Urinary bladder (tissue), 4 donors: Measurements from ENCODE around the gene GRIP1. TPM values are rescaled to one million over a fixed set of nuclear protein-coding genes. Genes with fewer than 3 reads are reported as not detected.

Experiments
- DNase-seq: peaks from one replicate; pipeline ENCODE4 v3.0.0-alpha.2; 2015; ENCODE audit errors: extremely low spot score
- H3K27ac ChIP-seq: one replicate; pipeline ENCODE4 v1.5.1; 2013; ENCODE audit warnings: low read depth, mild to moderate bottlenecking, moderate library complexity
- H3K36me3 ChIP-seq: one replicate; pipeline ENCODE4 v1.6.1; 2013; ENCODE audit warnings: mild to moderate bottlenecking, moderate library complexity; ENCODE audit not compliant: insufficient read depth
- H3K4me1 ChIP-seq: one replicate; pipeline ENCODE4 v1.6.1; 2013; ENCODE audit warnings: mild to moderate bottlenecking, moderate library complexity; ENCODE audit not compliant: insufficient read depth
- H3K4me3 ChIP-seq: one replicate; pipeline ENCODE4 v1.5.1; 2013; ENCODE audit warnings: low read depth, low read length
- WGBS: extraction: QIAGEN DNeasy Blood & Tissue Kit; methylation state at CpG from one replicate; pipeline ENCODE4 v1.1.7; 2013; 5-methylcytosine and 5-hydroxymethylcytosine counted together
- polyA plus RNA-seq: library from polyadenylated mRNA; stranded (reverse); fragments of 200-250 nt; gene quantifications from one replicate; pipeline ENCODE4 v1.2.3, GENCODE V29; 2013
- total RNA-seq: library from RNA; depleted of rRNA; stranded (reverse); fragments of >200 nt; gene quantifications from one replicate; pipeline ENCODE4 v1.2.3, GENCODE V29; 2014
- donor health status: healthy with polysubstance abuse.
- donor health status: healthy.

The GRIP1 gene
- total and polyA plus RNA-seq, 2 donors, result 2.1 to 9.8 TPM

DNA sequence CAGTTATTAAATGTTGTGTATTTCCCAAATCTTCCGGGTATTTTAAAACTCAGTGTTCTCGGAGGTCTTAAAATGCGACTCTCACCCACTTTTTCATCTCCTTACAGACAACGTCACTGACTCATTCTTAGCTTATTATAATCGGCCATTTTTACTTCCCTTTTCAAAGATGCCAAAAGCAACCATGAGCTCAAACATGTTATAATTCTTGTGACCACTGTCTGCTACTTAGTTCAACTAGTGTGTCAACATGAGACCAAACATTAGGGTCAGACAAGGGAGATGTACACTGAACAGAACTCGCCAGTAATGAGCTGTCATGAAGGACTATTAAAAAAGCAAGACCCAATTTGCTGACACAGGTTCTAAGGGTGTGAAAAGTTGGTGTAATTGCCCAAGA lies 4.2 kb upstream of the GRIP1 start:
- Histone ChIP-seq H3K36me3 (no peaks in the 10 kb centered on the region), H3K4me1 (no peaks in the 10 kb centered on the region), H3K4me3 (no peak overlapping the region), H3K27ac (no peak overlapping the region)
- DNase-seq, result no peak
- 81% methylated on average over 6 of the region's 6 CpGs for WGBS

DNA sequence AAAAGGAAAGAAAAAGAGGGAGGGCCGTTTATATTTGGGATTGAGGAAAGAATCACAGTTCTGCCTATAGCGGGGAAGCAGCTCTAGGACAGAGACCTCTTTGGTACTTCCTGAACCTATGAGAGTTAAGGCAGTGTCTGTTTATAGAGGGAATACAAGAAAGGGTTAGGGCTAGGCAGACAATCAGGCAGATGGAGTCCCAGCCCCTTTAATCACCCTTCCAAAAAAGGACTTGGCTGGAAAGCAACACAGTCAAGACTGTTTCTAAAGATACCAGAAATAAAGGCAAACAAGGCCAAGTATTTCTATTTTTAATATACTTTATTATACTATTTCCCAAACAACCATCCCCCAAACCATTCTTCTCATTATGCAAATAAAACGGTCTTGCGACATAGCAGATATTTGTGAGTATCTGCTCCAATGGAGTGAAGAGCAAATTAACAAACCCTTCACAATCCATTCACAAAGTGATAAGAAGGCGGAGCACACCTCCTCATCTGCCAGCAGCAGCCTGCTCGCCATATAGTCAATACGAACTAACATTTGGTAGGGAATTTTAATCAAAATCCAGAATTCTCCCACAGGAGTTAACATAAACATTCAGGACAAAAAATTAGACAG lies 697 bp upstream of the GRIP1 start:
- Histone ChIP-seq H3K27ac (no peak overlapping the region), H3K4me1 (no peaks in the 10 kb centered on the region), H3K36me3 (no peaks in the 10 kb centered on the region), H3K4me3 (no peak overlapping the region)
- 42% methylated on average over 7 of the region's 7 CpGs for WGBS
- DNase-seq, result no peak

DNA sequence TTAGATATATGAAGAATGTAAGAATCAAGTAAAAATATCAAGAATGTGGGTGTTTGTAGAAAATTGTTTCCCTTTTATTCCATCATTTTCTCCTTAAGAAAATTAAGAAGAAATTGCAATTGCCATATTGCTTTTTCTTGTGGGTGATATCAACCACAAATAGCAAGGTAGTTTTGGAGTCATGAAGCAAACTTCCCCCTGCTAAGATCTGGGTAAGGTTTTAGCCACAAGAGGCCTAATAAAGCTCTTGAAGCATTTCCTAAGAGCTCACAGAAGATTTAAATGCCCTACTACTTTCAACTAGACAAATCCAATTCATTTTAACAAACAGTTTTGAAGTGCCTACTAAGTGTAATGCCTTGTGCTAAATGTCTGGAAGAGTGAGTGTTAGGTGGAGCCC lies 2.6 kb downstream of the GRIP1 start:
- H3K4me3 ChIP-seq, result no peak overlapping the region
- no peaks in the 10 kb centered on the region for H3K36me3 ChIP-seq
- no peaks in the 10 kb centered on the region for H3K4me1 ChIP-seq
- H3K27ac ChIP-seq, result no peak overlapping the region
- DNase-seq, result no peak

DNA sequence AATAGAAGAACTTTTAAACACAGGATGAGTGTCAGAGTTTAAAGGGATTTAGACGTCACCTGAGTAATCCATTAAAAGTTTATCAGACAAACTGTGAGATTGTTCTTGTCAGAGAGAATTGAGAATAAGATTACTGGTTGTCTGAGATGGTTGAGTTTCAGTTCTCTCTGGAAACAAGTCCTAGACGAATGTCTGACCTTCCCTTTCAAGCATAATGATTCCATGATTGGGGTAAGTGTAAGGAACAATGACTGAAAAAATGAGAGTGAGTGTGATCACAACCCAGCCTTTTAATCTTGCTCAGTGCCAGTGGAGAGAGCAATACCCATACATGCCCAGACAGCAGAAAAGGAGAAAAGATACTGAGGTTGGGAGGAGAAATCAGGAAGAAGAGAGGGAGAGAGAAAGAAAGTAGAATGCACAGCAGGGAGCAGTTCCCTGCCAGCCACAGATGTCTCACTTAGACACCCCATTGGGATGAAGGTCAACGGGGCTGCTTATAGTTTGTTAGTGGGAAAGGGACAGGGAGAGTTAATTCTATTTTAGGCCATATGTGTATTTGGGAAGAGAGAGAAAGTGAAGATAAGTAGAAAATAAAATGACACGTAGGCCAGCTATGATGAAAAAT lies 4.3 kb downstream of the GRIP1 start:
- H3K36me3 ChIP-seq, result no peaks in the 10 kb centered on the region
- no peak overlapping the region for H3K27ac ChIP-seq
- H3K4me3 ChIP-seq, result no peak overlapping the region
- H3K4me1 ChIP-seq, result no peaks in the 10 kb centered on the region
- 51% methylated on average over 4 of the region's 4 CpGs for WGBS
- no peak for DNase-seq

DNA sequence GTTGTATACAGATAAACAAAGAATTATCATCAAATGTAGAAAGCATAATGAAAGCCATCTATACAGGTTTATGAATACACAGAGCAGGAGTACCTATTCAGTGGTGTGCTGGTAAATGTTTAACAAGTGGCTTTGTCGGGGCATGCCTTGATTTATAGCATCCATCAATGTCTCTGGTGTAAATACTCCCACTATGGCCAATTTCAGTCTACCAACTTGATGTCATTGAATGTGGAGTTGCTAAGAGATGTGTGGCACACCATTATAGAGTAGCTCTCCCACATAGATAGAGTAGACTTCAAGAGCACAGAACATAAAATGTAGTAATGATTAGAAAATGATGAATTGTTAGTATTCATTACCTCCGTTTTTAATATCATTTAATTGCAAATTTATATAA lies 9.3 kb downstream of the GRIP1 start:
- H3K27ac ChIP-seq, result no peak overlapping the region
- no peaks in the 10 kb centered on the region for H3K36me3 ChIP-seq
- 87% methylated on average over 2 of the region's 2 CpGs for WGBS
- no peaks in the 10 kb centered on the region for H3K4me1 ChIP-seq
- DNase-seq, result no peak
- no peak overlapping the region for H3K4me3 ChIP-seq

DNA sequence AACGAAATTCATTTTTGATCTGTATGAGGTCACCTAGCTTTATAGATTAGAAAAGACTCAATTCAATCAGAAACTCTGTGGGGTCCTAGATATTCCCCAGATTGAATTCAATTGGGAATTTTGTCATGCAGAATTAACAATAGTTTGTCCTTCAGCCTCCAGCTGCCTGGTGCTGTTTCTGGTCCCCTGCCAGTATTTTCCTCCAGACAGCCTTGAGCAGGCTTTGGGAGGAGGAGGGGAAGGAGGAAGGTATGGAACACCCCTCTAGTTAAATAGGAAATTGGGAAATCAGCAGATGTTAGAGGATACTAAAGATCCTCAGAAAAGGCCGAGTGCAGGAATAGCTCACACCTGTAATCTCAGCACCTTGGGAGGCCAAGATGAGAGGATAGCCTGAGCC lies 10.6 kb downstream of the GRIP1 start:
- Histone ChIP-seq H3K4me3 (no peak overlapping the region), H3K4me1 (no peaks in the 10 kb centered on the region), H3K27ac (no peak overlapping the region), H3K36me3 (no peaks in the 10 kb centered on the region)
- 55% methylated on average over 2 of the region's 2 CpGs for WGBS
- no peak for DNase-seq

DNA sequence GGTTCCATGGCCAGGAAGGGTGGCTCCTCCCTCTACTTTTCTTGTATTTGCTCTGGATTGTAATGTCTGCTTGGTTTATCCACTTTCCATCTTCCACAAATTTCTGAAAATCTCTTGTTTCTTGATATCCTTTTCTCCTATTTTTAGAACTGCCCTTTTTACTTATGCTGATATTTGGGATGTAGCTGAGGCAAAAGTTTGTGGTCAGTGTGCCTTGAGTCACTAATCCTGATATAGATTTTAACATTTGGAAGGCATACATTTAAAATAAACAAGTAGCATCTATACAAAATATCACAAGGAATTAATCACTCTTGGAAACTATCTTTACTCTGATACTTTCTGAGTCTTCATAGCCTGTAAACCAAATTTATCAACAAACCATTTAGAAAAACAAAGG lies 11.0 kb downstream of the GRIP1 start:
- Histone ChIP-seq H3K27ac (no peak overlapping the region), H3K4me1 (no peaks in the 10 kb centered on the region), H3K36me3 (no peaks in the 10 kb centered on the region), H3K4me3 (no peak overlapping the region)
- no peak for DNase-seq

DNA sequence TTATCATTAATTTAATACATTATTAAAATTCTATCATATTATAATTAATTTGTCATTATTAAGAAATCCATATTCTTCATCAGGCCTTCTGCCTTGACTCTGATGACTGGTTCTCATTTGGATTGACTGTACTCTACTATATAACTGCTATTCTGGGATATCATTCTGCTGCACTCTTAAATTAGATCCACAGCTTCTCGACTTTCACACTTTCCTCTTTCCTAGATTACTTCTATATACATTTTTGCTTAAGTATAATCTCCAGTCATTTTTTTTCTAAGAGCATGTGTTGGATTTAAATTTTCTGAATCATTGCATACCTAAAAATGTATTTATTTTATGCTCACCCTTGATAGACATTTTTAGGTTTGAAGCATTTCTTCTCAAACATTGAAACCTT lies 12.4 kb downstream of the GRIP1 start:
- Histone ChIP-seq H3K4me1 (no peaks in the 10 kb centered on the region), H3K36me3 (no peaks in the 10 kb centered on the region), H3K4me3 (no peak overlapping the region), H3K27ac (no peak overlapping the region)
- no peak for DNase-seq
- 91% methylated on average over 1 of the region's 1 CpG for WGBS

DNA sequence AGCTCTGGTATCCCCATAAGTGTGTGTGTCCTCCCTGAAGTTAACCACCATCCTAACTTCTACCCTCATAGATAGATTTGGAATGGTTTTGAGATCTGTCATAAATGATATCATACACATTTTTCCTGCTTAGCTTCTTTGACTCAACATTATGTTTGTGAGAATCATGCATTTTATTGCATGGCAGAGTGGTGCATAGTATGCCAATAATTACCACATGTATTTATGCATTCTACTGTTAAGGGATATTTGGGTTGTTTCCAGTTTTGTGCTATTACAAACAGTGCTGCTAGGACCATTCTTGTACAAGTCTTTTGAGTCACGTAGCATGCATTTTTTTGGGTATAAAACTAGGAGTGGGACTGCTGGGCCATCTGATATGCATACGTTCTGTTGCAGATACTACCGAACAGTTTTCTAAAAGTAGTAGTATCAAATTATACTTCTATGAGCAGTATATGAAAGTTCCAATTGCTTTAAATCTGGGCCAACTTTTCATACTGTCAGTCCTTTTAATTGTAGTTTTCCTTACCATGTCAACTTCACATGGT lies 13.4 kb downstream of the GRIP1 start:
- DNase-seq, result no peak
- no peaks in the 10 kb centered on the region for H3K36me3 ChIP-seq
- no peak overlapping the region for H3K4me3 ChIP-seq
- H3K27ac ChIP-seq, result no peak overlapping the region
- no peaks in the 10 kb centered on the region for H3K4me1 ChIP-seq
- 83% methylated on average over 3 of the region's 3 CpGs for WGBS

DNA sequence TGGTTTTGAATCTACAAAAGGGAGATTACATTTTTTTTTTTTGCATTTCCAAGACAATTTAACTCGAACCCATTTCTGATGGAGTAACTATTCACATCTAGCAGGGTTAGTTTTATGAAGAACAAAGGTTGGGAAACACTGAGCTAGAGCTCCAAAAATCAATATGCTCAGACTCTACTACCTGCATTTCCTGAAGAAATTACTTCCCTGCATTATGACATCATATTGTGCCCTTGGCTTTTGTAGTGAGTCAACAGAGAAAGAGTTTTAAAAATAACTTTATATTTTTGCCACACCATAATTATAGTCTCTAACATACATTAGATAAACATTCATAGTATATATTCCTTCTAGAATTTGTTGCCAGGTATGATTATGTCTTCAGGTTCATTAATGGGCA lies 14.8 kb downstream of the GRIP1 start:
- Histone ChIP-seq H3K36me3 (no peaks in the 10 kb centered on the region), H3K4me1 (no peaks in the 10 kb centered on the region), H3K27ac (no peak overlapping the region), H3K4me3 (no peak overlapping the region)
- DNase-seq, result no peak
- 82% methylated on average over 1 of the region's 1 CpG for WGBS

DNA sequence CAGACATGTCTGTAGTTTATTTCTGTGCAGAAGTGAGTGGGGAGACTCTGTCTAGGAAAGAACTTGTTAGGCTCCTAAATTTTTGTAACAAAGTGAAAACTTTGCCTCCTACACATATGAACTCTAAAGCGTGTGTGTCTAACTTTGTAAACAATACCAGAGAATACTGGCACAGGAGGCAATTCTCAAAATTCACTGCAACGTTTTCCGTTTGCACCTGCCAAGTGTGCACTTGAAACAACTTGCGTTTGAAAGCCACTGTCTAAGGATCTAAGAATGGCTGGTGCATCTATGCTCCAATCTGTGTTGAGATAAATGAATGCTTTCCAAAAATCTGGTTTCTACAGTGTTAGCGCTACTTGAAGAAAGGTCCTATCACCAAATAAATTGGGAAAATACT lies 15.3 kb downstream of the GRIP1 start:
- H3K4me1 ChIP-seq, result no peaks in the 10 kb centered on the region
- no peak overlapping the region for H3K4me3 ChIP-seq
- no peak overlapping the region for H3K27ac ChIP-seq
- 76% methylated on average over 5 of the region's 5 CpGs for WGBS
- no peaks in the 10 kb centered on the region for H3K36me3 ChIP-seq
- no peak for DNase-seq

DNA sequence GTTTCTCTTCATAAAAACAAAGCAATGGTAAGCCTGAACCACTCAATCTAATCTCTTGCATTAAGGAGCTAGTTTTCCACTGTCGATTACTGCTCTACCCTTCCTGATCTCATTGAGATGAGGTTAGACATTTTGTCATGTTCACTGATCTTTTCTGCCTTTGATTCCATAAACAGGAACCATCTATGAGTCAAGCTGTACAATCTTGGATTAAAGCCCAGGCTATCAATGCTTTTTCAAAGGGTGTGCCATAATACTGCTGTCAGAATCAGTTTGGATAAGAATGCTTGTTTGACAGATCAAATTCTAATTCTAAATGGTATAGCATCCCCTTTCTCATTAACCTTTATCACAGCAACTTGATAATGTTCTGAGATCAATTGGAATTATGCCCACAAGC lies 16.1 kb downstream of the GRIP1 start:
- WGBS, result 19% methylated on average over 1 of the region's 1 CpG
- H3K4me3 ChIP-seq, result no peak overlapping the region
- no peak overlapping the region for H3K27ac ChIP-seq
- DNase-seq, result no peak
- no peaks in the 10 kb centered on the region for H3K36me3 ChIP-seq
- H3K4me1 ChIP-seq, result no peaks in the 10 kb centered on the region

DNA sequence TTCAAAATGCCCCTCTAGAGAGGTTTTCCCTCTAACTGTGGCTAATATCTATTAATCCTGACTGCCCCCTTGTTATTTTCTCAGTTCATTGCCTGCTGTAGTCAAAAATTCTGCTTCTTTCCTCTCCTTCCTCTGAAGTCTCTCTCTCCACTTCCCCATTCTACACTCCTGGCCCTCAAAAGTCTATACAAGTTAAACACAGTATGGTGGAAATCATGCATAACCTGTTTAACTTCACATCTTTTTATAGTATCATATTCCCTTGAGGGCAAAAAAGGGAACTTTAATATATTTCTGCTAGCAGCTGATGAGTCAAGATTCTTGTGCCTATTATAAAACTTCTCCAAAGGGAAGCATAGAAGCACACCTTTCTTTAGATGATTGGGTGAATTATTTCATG lies 16.7 kb downstream of the GRIP1 start:
- Histone ChIP-seq H3K36me3 (no peaks in the 10 kb centered on the region), H3K27ac (no peak overlapping the region), H3K4me3 (no peak overlapping the region), H3K4me1 (no peaks in the 10 kb centered on the region)
- DNase-seq, result no peak

DNA sequence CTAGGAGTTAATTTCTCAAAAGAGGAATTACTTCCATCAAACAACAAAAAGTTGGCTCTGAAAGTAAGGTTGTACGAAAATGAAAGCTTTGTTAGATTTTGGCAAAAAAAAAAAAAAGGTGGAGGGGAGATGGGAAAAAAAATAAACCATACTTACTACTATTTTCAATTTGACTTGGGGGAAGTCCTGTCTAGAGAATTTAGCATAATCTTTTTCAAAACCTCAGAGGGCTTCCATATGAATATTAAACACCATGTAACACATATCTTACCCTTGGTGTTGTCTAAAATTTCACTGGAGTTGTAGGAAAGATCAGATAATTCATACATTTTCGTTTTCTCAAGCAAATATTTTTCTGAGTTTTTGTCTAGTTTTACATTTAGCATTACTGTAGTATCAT lies 17.5 kb downstream of the GRIP1 start:
- H3K4me1 ChIP-seq, result no peaks in the 10 kb centered on the region
- no peaks in the 10 kb centered on the region for H3K36me3 ChIP-seq
- no peak for DNase-seq
- no peak overlapping the region for H3K4me3 ChIP-seq
- WGBS, result 64% methylated on average over 2 of the region's 2 CpGs
- H3K27ac ChIP-seq, result no peak overlapping the region

DNA sequence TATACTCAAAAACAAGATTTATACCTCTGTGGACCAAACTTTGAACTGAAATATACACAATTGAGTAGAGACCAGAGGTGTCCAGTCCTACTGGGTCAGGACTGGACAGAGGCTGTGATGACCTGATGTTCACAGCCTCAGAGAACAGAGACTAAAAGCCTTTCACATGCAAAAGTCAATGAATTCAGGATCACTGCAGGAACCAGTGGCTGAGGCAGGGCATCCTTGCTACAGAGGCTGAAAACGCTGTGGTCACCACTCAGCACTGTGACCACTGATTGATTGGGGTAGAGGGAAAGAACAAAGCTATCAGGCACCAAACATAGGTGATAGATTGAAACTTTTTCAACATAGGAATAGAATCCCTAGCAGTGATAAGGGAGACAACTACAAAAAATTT lies 25.1 kb downstream of the GRIP1 start:
- no peak for DNase-seq
- no peak overlapping the region for H3K4me3 ChIP-seq
- no peaks in the 10 kb centered on the region for H3K36me3 ChIP-seq
- H3K27ac ChIP-seq, result no peak overlapping the region
- 69% methylated on average over 1 of the region's 1 CpG for WGBS
- no peaks in the 10 kb centered on the region for H3K4me1 ChIP-seq
